HepG2 (cell line): ENCODE results near the gene CRLF1. TPM values are rescaled to one million over a fixed set of nuclear protein-coding genes. Genes with fewer than 3 reads are reported as not detected.

ENCODE experiments used
- ATF5 ChIP-seq: sonication (generic); formaldehyde crosslinking; IDR thresholded peaks from 2 replicates; pipeline ENCODE4 v1.4.0; 2020; ENCODE audit warnings: mild to moderate bottlenecking, low read depth, missing genetic modification reagents
- CAMTA2 ChIP-seq: sonication (generic); formaldehyde crosslinking; IDR thresholded peaks from 2 replicates; pipeline ENCODE4 v1.4.0; 2020; ENCODE audit warnings: mild to moderate bottlenecking, missing genetic modification reagents, borderline replicate concordance
- DNMT1 ChIP-seq: sonication (generic); formaldehyde crosslinking; IDR thresholded peaks from 2 replicates; pipeline ENCODE4 v1.5.1; 2020; ENCODE audit warnings: mild to moderate bottlenecking, missing genetic modification reagents
- JDP2 ChIP-seq: sonication (generic); formaldehyde crosslinking; IDR thresholded peaks from 2 replicates; pipeline ENCODE4 v1.8.1; 2022; ENCODE audit warnings: missing genetic modification reagents, borderline replicate concordance
- JUND ChIP-seq: sonication (generic); formaldehyde crosslinking; IDR thresholded peaks from 2 replicates; pipeline ENCODE4 v1.8.0; 2022; ENCODE audit warnings: mild to moderate bottlenecking, missing genetic modification reagents
- KAT8 ChIP-seq: IDR thresholded peaks from 2 replicates; pipeline ENCODE4 v1.6.1; 2016; ENCODE audit warnings: missing genetic modification reagents, missing compliant biosample characterization
- LBX2 ChIP-seq: sonication (generic); formaldehyde crosslinking; IDR thresholded peaks from 2 replicates; pipeline ENCODE4 v1.5.0; 2020; ENCODE audit warnings: missing genetic modification reagents, mild to moderate bottlenecking, borderline replicate concordance
- LCORL ChIP-seq, 2 experiments: fragments of 450-650 bp in 1 of 2; sonication (generic) in 1 of 2; formaldehyde crosslinking in 1 of 2; IDR thresholded peaks; 2 replicates each; pipeline versions ENCODE4 v1.5.0 to v1.6.1; 2017 to 2020; ENCODE audit warnings: antibody characterized with exemption in 1 of 2, missing genetic modification reagents in 1 of 2
- NFIB ChIP-seq: sonication (generic); formaldehyde crosslinking; IDR thresholded peaks from 2 replicates; pipeline ENCODE4 v1.9.0; 2021; ENCODE audit warnings: missing genetic modification reagents, mild to moderate bottlenecking, borderline replicate concordance
- RFX3 ChIP-seq: IDR thresholded peaks from 2 replicates; pipeline ENCODE4 v1.6.1; 2016; ENCODE audit warnings: missing biosample characterization, missing genetic modification reagents
- TBX2 ChIP-seq: sonication (generic); formaldehyde crosslinking; IDR thresholded peaks from 2 replicates; pipeline ENCODE4 v1.5.0; 2020; ENCODE audit warnings: missing genetic modification reagents, mild to moderate bottlenecking, borderline replicate concordance
- TEF ChIP-seq: sonication (generic); formaldehyde crosslinking; IDR thresholded peaks from 2 replicates; pipeline ENCODE4 v1.5.0; 2020; ENCODE audit warnings: missing genetic modification reagents
- ZBTB14 ChIP-seq: sonication (generic); formaldehyde crosslinking; IDR thresholded peaks from 2 replicates; pipeline ENCODE4 v1.4.0; 2020; ENCODE audit warnings: missing genetic modification reagents
- ZBTB33 ChIP-seq: sonication (generic); formaldehyde crosslinking; IDR thresholded peaks from 2 replicates; pipeline ENCODE4 v1.4.0; 2020; ENCODE audit warnings: missing genetic modification reagents
- ZHX2 ChIP-seq, 2 experiments: sonication (generic) in 1 of 2; formaldehyde crosslinking in 1 of 2; IDR thresholded peaks; 2 replicates each; pipeline versions ENCODE4 v1.6.1 to v1.9.0; 2014 to 2022; ENCODE audit warnings: antibody characterized with exemption in 1 of 2, borderline replicate concordance in 1 of 2, inconsistent platforms in 1 of 2, low read depth in 1 of 2, missing genetic modification reagents in 1 of 2
- ZNF773 ChIP-seq: sonication (generic); formaldehyde crosslinking; IDR thresholded peaks from 2 replicates; pipeline ENCODE4 v1.4.0; 2020; ENCODE audit warnings: missing genetic modification reagents, borderline replicate concordance
- polyA plus RNA-seq, 8 experiments: library from polyadenylated mRNA; depleted of rRNA in 3 of 8; stranded (reverse) in 7 of 8; unstranded in 1 of 8; fragments of >200 nt; fragmentation: Illumina TruSeq in 4 of 8; extraction: Trizol in 4 of 8; gene quantifications; 2 replicates each; pipeline versions ENCODE4 v1.2.1 to v1.2.3, GENCODE V29; 2011 to 2016; ENCODE audit warnings: low read depth in 4 of 8, missing spikeins in 1 of 8, mixed read lengths in 1 of 8; ENCODE audit not compliant: insufficient read depth in 1 of 8
- total RNA-seq, 5 experiments: library from RNA; depleted of rRNA; stranded (reverse); fragments of >200 nt; fragmentation: Illumina TruSeq; extraction: Trizol; gene quantifications; 2 replicates each; pipeline ENCODE4 v1.2.3, GENCODE V29; 2016; ENCODE audit warnings: low read depth in 1 of 5

Gene CRLF1
- total and polyA plus RNA-seq, 2 of the 13 experiments (the other 11 are each of a cell fraction or from before 2014, with no cell fraction given): 217 to 296 TPM

- TF ChIP-seq ATF5 (CRISPR knock-in tag): peak; percentile 30; the same call in 1 of the 2 replicates
- TF ChIP-seq JUND (CRISPR knock-in tag): peak; percentile 61; the same call in 1 of the 2 replicates
- no peak for TF ChIP-seq RFX3 (CRISPR knock-in tag)
- no peak for TF ChIP-seq JDP2 (CRISPR knock-in tag)
- TF ChIP-seq NFIB (CRISPR knock-in tag): no peak
- TF ChIP-seq LBX2 (CRISPR knock-in tag): no peak
- TF ChIP-seq DNMT1: no peak; the same call in 1 of the 2 replicates
- TF ChIP-seq TEF (CRISPR knock-in tag): no peak
- TF ChIP-seq ZHX2 (IDR thresholded peaks at IDR 0.05; ENCODE audit: low read depth): peak; percentile 67; the same call in 1 of the 2 replicates
- TF ChIP-seq ZHX2 (CRISPR knock-in tag; IDR thresholded peaks at IDR 0.05; ENCODE audit: borderline replicate concordance): no peak; the same call in 1 of the 2 replicates
- no peak for TF ChIP-seq CAMTA2 (CRISPR knock-in tag)
- no peak; the same call in none of the 2 replicates for TF ChIP-seq ZBTB14 (CRISPR knock-in tag)
- peak; percentile 76 for TF ChIP-seq KAT8 (CRISPR knock-in tag)
- TF ChIP-seq LCORL (IDR thresholded peaks at IDR 0.05): no peak
- TF ChIP-seq LCORL (CRISPR knock-in tag; IDR thresholded peaks at IDR 0.05): peak; percentile 37
- peak; percentile 74 for TF ChIP-seq ZBTB33 (CRISPR knock-in tag)
- TF ChIP-seq TBX2 (CRISPR knock-in tag): peak; percentile 78
- 0 out of 2 replicates have a peak, but pooled peaks have one; percentile 46 for TF ChIP-seq ZNF773
These were observed 17.8 kb downstream of the CRLF1 start, which contains the start of gene REX1BD (continued) for GRCh38 chr19:18588611-18589379.
